GM23338 (cell line): ENCODE results near the gene FOXF1. TPM values are rescaled to one million over a fixed set of nuclear protein-coding genes. Genes with fewer than 3 reads are reported as not detected.

Experiments
- CREB1 ChIP-seq: fragments of 250-450 bp; sonication (Bioruptor Pico); IDR thresholded peaks from 2 replicates; pipeline ENCODE4 v1.5.0; 2020; ENCODE audit warnings: low read depth, mild to moderate bottlenecking, moderate library complexity
- EZH2phosphoT487 ChIP-seq: fragments of 200-600 bp; sonication (generic); IDR thresholded peaks from one replicate; pipeline ENCODE4 v1.8.1; 2018; ENCODE audit warnings: antibody characterized with exemption; ENCODE audit not compliant: unreplicated experiment
- NANOG ChIP-seq: IDR thresholded peaks from 2 replicates; pipeline ENCODE4 v1.6.1; 2016; ENCODE audit warnings: antibody characterized with exemption, borderline replicate concordance
- POLR2AphosphoS5 ChIP-seq: IDR thresholded peaks from 2 replicates; pipeline ENCODE4 v1.6.1; 2016; ENCODE audit warnings: antibody characterized with exemption, low read depth
- STAT1 ChIP-seq: IDR thresholded peaks from one replicate; pipeline ENCODE4 v1.6.1; 2016; ENCODE audit warnings: antibody characterized with exemption; ENCODE audit not compliant: unreplicated experiment
- polyA plus RNA-seq: library from polyadenylated mRNA; unstranded; fragments of >200 nt; fragmentation: Nextera tagmentation; extraction: Ambion mirVana; gene quantifications from 2 replicates; pipeline ENCODE4 v1.2.1, GENCODE V29; 2016
- total RNA-seq: library from RNA; depleted of rRNA; stranded (reverse); fragments of >200 nt; shearing (Covaris generic); gene quantifications from 2 replicates; pipeline ENCODE4 v1.2.3, GENCODE V29; 2014
- TF ChIP-seq, protein P1 (sequence below): fragments of 250-450 bp; sonication (Bioruptor Pico); IDR thresholded peaks from 2 replicates; pipeline ENCODE4 v1.5.0; 2020; ENCODE audit warnings: mild to moderate bottlenecking, moderate library complexity
- TF ChIP-seq, protein P2 (sequence below), 2 experiments: fragments of 200-600 bp in 1 of 2; sonication (generic) in 1 of 2; conservative IDR thresholded peaks; 2 replicates each; pipeline versions ENCODE4 v1.5.1 to v1.6.1; 2016 to 2017; ENCODE audit warnings: antibody characterized with exemption in 2 of 2, low read depth in 2 of 2, mild to moderate bottlenecking in 2 of 2, moderate library complexity in 1 of 2

FOXF1 gene
- total and polyA plus RNA-seq, 2 experiments from 2014 or later: 0.10 to 0.15 TPM

DNA sequence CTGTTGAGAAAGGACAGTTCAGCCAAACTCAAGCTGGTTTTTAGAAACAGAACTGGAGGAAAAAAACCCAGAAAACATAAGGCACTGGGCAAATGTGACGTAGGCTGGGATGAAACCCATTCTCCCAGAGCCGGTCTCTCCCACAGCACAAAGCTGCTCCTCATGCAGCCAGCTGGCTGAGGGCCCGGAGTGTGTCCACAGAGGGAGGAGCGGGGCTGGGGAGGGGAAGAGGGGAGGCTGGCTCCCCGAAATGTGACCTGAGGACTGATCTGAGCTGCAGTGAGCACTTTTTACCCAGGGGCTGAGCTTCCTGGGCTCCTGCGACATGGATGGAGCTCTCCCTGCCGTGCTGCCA lies 20.8 kb downstream of the FOXF1 start (continued):
- TF ChIP-seq, protein P1, sequence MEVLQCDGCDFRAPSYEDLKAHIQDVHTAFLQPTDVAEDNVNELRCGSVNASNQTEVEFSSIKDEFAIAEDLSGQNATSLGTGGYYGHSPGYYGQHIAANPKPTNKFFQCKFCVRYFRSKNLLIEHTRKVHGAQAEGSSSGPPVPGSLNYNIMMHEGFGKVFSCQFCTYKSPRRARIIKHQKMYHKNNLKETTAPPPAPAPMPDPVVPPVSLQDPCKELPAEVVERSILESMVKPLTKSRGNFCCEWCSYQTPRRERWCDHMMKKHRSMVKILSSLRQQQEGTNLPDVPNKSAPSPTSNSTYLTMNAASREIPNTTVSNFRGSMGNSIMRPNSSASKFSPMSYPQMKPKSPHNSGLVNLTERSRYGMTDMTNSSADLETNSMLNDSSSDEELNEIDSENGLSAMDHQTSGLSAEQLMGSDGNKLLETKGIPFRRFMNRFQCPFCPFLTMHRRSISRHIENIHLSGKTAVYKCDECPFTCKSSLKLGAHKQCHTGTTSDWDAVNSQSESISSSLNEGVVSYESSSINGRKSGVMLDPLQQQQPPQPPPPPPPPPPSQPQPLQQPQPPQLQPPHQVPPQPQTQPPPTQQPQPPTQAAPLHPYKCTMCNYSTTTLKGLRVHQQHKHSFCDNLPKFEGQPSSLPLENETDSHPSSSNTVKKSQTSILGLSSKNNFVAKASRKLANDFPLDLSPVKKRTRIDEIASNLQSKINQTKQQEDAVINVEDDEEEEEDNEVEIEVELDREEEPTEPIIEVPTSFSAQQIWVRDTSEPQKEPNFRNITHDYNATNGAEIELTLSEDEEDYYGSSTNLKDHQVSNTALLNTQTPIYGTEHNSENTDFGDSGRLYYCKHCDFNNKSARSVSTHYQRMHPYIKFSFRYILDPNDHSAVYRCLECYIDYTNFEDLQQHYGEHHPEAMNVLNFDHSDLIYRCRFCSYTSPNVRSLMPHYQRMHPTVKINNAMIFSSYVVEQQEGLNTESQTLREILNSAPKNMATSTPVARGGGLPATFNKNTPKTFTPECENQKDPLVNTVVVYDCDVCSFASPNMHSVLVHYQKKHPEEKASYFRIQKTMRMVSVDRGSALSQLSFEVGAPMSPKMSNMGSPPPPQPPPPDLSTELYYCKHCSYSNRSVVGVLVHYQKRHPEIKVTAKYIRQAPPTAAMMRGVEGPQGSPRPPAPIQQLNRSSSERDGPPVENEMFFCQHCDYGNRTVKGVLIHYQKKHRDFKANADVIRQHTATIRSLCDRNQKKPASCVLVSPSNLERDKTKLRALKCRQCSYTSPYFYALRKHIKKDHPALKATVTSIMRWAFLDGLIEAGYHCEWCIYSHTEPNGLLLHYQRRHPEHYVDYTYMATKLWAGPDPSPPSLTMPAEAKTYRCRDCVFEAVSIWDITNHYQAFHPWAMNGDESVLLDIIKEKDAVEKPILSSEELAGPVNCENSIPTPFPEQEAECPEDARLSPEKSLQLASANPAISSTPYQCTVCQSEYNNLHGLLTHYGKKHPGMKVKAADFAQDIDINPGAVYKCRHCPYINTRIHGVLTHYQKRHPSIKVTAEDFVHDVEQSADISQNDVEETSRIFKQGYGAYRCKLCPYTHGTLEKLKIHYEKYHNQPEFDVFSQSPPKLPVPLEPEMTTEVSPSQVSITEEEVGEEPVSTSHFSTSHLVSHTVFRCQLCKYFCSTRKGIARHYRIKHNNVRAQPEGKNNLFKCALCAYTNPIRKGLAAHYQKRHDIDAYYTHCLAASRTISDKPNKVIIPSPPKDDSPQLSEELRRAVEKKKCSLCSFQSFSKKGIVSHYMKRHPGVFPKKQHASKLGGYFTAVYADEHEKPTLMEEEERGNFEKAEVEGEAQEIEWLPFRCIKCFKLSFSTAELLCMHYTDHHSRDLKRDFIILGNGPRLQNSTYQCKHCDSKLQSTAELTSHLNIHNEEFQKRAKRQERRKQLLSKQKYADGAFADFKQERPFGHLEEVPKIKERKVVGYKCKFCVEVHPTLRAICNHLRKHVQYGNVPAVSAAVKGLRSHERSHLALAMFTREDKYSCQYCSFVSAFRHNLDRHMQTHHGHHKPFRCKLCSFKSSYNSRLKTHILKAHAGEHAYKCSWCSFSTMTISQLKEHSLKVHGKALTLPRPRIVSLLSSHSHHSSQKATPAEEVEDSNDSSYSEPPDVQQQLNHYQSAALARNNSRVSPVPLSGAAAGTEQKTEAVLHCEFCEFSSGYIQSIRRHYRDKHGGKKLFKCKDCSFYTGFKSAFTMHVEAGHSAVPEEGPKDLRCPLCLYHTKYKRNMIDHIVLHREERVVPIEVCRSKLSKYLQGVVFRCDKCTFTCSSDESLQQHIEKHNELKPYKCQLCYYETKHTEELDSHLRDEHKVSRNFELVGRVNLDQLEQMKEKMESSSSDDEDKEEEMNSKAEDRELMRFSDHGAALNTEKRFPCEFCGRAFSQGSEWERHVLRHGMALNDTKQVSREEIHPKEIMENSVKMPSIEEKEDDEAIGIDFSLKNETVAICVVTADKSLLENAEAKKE (CRISPR knock-in tag): no peak
- TF ChIP-seq, protein P2, sequence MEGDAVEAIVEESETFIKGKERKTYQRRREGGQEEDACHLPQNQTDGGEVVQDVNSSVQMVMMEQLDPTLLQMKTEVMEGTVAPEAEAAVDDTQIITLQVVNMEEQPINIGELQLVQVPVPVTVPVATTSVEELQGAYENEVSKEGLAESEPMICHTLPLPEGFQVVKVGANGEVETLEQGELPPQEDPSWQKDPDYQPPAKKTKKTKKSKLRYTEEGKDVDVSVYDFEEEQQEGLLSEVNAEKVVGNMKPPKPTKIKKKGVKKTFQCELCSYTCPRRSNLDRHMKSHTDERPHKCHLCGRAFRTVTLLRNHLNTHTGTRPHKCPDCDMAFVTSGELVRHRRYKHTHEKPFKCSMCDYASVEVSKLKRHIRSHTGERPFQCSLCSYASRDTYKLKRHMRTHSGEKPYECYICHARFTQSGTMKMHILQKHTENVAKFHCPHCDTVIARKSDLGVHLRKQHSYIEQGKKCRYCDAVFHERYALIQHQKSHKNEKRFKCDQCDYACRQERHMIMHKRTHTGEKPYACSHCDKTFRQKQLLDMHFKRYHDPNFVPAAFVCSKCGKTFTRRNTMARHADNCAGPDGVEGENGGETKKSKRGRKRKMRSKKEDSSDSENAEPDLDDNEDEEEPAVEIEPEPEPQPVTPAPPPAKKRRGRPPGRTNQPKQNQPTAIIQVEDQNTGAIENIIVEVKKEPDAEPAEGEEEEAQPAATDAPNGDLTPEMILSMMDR (conservative IDR thresholded peaks at IDR 0.05; ENCODE audit: low read depth in 2 of 2): no peak
- no peak for TF ChIP-seq CREB1 (CRISPR knock-in tag)
- TF ChIP-seq EZH2phosphoT487: no peak
- TF ChIP-seq STAT1: no peak
- no peak for TF ChIP-seq NANOG
- TF ChIP-seq POLR2AphosphoS5: no peak
